Astrocyte of the cerebellum (primary cell): Measurements from ENCODE around the gene IQCE.

Experiments
- DNase-seq: peaks from one replicate; pipeline ENCODE4 v3.0.0-alpha.2; 2011; ENCODE audit warnings: low read depth
- H3K4me3 ChIP-seq: 2 replicates; pipeline ENCODE4 v1.5.1; 2011; ENCODE audit warnings: mild to moderate bottlenecking, low read depth, low read length, moderate library complexity
- in situ Hi-C: cut with HindIII; loops from 2 replicates; pipeline ENCODE4 v1.10.0; 2017; ENCODE audit warnings: low sequenced_read_pairs
- TF ChIP-seq, protein P1 (sequence below): IDR thresholded peaks from 2 replicates; pipeline ENCODE4 v1.5.1; 2012; ENCODE audit warnings: low read length, low read depth, moderate library complexity, mild to moderate bottlenecking; ENCODE audit errors: missing control alignments

IQCE gene, protein sequence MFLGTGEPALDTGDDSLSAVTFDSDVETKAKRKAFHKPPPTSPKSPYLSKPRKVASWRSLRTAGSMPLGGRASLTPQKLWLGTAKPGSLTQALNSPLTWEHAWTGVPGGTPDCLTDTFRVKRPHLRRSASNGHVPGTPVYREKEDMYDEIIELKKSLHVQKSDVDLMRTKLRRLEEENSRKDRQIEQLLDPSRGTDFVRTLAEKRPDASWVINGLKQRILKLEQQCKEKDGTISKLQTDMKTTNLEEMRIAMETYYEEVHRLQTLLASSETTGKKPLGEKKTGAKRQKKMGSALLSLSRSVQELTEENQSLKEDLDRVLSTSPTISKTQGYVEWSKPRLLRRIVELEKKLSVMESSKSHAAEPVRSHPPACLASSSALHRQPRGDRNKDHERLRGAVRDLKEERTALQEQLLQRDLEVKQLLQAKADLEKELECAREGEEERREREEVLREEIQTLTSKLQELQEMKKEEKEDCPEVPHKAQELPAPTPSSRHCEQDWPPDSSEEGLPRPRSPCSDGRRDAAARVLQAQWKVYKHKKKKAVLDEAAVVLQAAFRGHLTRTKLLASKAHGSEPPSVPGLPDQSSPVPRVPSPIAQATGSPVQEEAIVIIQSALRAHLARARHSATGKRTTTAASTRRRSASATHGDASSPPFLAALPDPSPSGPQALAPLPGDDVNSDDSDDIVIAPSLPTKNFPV

DNA sequence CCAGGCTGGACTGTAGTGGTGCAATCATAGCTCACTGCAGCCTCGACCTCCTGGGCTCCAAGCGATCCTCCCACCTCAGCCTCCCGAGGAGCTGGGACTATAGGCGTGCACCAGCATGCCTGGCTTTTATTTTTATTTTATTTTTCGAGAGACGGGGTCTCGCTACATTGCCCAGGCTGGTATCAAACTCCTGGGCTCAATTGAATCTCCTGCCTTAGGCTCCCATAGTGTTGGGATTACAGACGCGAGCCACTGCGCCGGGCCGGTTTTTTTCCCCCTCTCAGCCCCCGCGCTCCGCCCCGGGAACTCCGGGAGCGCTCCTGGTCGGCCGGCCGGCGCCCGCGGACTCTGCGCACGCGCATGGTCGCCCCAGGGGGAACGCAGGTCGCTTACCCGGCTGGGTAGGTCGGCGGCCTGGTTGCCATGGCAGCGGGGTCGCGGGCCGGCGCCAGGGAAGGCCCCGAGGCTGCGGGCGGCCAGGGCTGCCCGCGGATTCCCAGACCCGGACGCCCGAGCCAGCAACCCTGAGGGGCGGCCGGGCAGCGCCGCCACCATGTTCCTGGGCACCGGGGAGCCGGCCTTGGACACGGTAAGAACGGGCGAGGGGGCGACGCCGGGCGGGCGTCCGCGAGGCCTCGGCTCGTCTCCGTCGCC is at the start of gene IQCE:
TSS of gene IQCE (plus strand) at position 351 of the 654 bp plus-strand sequence. CDS start at position 554, 203 bp downstream.
- DNase-seq, result peak; percentile 55
- TF ChIP-seq, protein P1, sequence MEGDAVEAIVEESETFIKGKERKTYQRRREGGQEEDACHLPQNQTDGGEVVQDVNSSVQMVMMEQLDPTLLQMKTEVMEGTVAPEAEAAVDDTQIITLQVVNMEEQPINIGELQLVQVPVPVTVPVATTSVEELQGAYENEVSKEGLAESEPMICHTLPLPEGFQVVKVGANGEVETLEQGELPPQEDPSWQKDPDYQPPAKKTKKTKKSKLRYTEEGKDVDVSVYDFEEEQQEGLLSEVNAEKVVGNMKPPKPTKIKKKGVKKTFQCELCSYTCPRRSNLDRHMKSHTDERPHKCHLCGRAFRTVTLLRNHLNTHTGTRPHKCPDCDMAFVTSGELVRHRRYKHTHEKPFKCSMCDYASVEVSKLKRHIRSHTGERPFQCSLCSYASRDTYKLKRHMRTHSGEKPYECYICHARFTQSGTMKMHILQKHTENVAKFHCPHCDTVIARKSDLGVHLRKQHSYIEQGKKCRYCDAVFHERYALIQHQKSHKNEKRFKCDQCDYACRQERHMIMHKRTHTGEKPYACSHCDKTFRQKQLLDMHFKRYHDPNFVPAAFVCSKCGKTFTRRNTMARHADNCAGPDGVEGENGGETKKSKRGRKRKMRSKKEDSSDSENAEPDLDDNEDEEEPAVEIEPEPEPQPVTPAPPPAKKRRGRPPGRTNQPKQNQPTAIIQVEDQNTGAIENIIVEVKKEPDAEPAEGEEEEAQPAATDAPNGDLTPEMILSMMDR, result no peak
- H3K4me3 ChIP-seq, result peak within 1 kb of the TSS; percentile 62
- in situ Hi-C loops, result no loop called here

DNA sequence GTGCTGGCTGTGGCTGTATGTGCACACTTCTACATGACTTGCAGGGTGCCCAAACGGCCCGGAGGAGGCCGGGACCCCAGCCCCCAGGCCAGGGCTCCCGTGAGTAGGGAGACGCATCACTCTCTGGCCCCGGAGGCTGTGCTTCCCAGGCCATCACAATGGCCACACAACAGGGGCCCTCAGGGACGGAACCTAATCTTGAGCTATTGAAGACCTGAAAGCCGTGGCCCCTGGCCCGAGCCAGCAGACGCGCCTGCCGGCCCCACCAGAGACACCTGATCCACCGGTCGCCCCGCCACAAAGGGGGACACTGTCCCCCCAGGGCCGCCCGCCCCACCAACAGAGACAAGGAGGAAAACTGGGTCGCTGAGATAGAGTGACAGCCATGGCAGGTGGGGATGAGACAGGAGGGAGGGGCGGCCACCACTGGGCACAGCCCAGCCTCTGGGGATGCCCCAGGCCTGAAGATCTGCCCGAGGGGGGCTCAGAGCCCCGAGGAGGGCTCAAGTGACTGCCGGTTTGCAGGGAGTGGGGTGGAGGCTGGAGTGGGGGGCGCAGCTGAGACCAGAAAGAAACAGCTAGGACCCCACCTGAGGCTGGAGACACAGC is 49.4 kb upstream of the IQCE start:
- H3K4me3 ChIP-seq, result no peak overlapping the region
- in situ Hi-C loops, result no loop called here
- TF ChIP-seq, protein P1, result no peak
- DNase-seq, result no peak

DNA sequence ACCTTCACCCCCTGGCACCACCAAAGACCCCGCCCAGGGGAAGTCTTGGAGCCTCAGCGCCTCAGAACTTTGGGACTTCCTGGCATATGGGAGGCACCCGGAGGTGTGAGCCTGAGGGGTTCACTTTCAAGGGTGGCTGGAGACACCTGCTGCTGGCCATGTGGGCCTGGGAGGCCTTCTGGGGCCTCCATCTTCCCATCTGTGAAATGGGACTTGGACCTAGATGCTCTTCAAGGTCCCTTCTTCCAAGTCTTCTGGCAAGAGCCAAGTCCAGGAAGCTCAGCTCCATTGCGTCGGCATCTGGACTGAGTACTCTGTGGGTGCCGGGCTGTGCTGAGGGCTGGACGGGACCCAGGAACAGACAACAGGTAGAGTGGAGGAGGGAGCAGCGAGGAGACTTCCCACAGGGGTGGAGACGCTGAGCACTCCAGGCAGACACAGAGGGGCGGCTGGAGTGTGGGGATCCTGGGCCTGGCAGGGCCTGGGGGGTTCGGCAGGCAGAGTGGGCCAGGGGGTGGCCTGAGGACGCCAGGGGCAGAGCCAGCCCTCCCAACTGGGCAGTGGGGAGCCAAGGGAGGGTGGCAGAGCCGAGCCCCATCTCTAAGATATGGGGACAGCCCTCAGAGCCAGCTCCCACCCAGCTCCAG is 48.5 kb upstream of the IQCE start:
- in situ Hi-C loops, result no loop called here
- TF ChIP-seq, protein P1, result no peak
- DNase-seq, result no peak
- no peak overlapping the region for H3K4me3 ChIP-seq

GRCh38 chr7:2510909-2511768 is 47.6 kb upstream of the IQCE start:
- TF ChIP-seq, protein P1, result no peak
- in situ Hi-C loops, result no loop called here
- no peak overlapping the region for H3K4me3 ChIP-seq
- no peak for DNase-seq

DNA sequence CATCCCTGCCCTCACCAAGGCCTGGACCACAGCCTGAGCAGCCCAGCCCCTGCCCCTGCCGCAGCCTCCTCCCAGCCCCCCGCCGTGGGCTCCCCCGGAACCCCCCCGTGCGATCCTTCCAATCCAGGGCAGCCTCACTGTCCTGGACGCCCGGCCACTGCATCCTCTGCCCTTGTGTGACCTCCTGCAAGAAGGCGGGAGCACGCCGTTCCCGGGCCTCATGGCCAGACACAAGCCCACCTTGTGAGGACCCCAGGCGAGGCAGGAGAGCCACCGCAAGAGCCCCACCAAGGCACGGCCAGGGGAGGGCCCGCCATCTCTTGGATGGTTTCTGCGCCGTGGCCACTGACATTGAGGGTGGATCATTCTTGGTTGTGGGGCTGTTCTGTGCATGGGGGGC is 47.0 kb upstream of the IQCE start:
- TF ChIP-seq, protein P1, result no peak
- DNase-seq, result no peak
- no peak overlapping the region for H3K4me3 ChIP-seq
- in situ Hi-C loops, result no loop called here
